NCI-H146 (cell line): Measurements from ENCODE around the gene SEC63.
"Not testable (repeated sequence)": the region's sequence is repeated elsewhere in the genome, so short reads cannot be mapped to it uniquely, and the experiment has no call there.

Source experiments
- DNase-seq: peaks from one replicate; lab custom pipeline; 2025; lab: John Stamatoyannopoulos, UW

SEC63 gene

GRCh38 chr6:107972413-107973096 is 14.5 kb upstream of the SEC63 start:
- no peak for DNase-seq

GRCh38 chr6:107971181-107971580 is 13.2 kb upstream of the SEC63 start:
- no peak for DNase-seq

- no peak for DNase-seq
These were observed 12.2 kb upstream of the SEC63 start for GRCh38 chr6:107970255-107970654.

GRCh38 chr6:107968081-107968480 is 10.1 kb upstream of the SEC63 start:
- DNase-seq: no peak

- DNase-seq: no peak
These were observed 7.7 kb upstream of the SEC63 start for GRCh38 chr6:107965746-107966145.

GRCh38 chr6:107962723-107963122 is 4.7 kb upstream of the SEC63 start:
- DNase-seq: no peak

- DNase-seq: no peak
These were observed 1.4 kb upstream of the SEC63 start for GRCh38 chr6:107959392-107959791.

- not testable (repeated sequence) for DNase-seq
These were observed 818 bp upstream of the SEC63 start for GRCh38 chr6:107958689-107959362.

GRCh38 chr6:107957308-107957908 is 600 bp downstream of the SEC63 start:
- DNase-seq: peak; percentile 60

GRCh38 chr6:107956586-107957307 is 1.3 kb downstream of the SEC63 start:
- DNase-seq: no peak

GRCh38 chr6:107956181-107956580 is 1.8 kb downstream of the SEC63 start:
- no peak for DNase-seq

GRCh38 chr6:107953858-107954414 is 4.1 kb downstream of the SEC63 start:
- not testable (repeated sequence) for DNase-seq

GRCh38 chr6:107943626-107944439 is 14.2 kb downstream of the SEC63 start:
- DNase-seq: no peak

- no peak for DNase-seq
These were observed 15.9 kb downstream of the SEC63 start for GRCh38 chr6:107942142-107942541.

- peak; percentile 8 for DNase-seq
These were observed 16.4 kb downstream of the SEC63 start for GRCh38 chr6:107941627-107942026.

GRCh38 chr6:107941199-107941598 is 16.8 kb downstream of the SEC63 start:
- DNase-seq: no peak

GRCh38 chr6:107936910-107937292 is 21.1 kb downstream of the SEC63 start:
- not testable (repeated sequence) for DNase-seq

GRCh38 chr6:107936162-107936909 is 21.7 kb downstream of the SEC63 start:
- no peak for DNase-seq

- not testable (repeated sequence) for DNase-seq
These were observed 23.8 kb downstream of the SEC63 start for GRCh38 chr6:107934229-107934628.

GRCh38 chr6:107932580-107932979 is 25.4 kb downstream of the SEC63 start:
- no peak for DNase-seq

- no peak for DNase-seq
These were observed 26.1 kb downstream of the SEC63 start for GRCh38 chr6:107931894-107932293.
